Cerebellar nuclear complex (tissue), 1 donor: ENCODE results near the gene CLINT1.

Source experiments
- DNase-seq, 2 experiments: peaks; one replicate each; lab custom pipeline; 2025; lab: John Stamatoyannopoulos, UW

CLINT1 gene

GRCh38 chr5:157820593-157821252, 38.2 kb downstream of the CLINT1 start:
- no peak for DNase-seq

GRCh38 chr5:157819502-157820115, 39.3 kb downstream of the CLINT1 start:
- DNase-seq = no peak

- DNase-seq = no peak
Observed at GRCh38 chr5:157818368-157818767, 40.6 kb downstream of the CLINT1 start.

- DNase-seq = no peak
Observed at GRCh38 chr5:157817928-157818327, 41.0 kb downstream of the CLINT1 start.

- no peak for DNase-seq
Observed at GRCh38 chr5:157817387-157817702, 41.6 kb downstream of the CLINT1 start.

GRCh38 chr5:157816682-157817386, 42.1 kb downstream of the CLINT1 start:
- no peak for DNase-seq

GRCh38 chr5:157812086-157812485, 46.9 kb downstream of the CLINT1 start:
- DNase-seq = no peak

- no peak for DNase-seq
Observed at GRCh38 chr5:157808043-157808442, 50.9 kb downstream of the CLINT1 start.

- no peak for DNase-seq
Observed at GRCh38 chr5:157802736-157803135, 56.2 kb downstream of the CLINT1 start.

GRCh38 chr5:157800137-157800536, 58.8 kb downstream of the CLINT1 start:
- DNase-seq = no peak

- no peak for DNase-seq
Observed at GRCh38 chr5:157799578-157799977, 59.4 kb downstream of the CLINT1 start.

GRCh38 chr5:157793301-157793700, 65.6 kb downstream of the CLINT1 start:
- DNase-seq = no peak

GRCh38 chr5:157785801-157786200, 73.1 kb downstream of the CLINT1 start:
- no peak for DNase-seq

- DNase-seq = no peak
Observed at GRCh38 chr5:157779221-157779620, 79.7 kb downstream of the CLINT1 start.

- DNase-seq = no peak
Observed at GRCh38 chr5:157778121-157778805, 80.7 kb downstream of the CLINT1 start.

GRCh38 chr5:157772127-157772526, 86.8 kb downstream of the CLINT1 start:
- no peak for DNase-seq

GRCh38 chr5:157770665-157771064, 88.3 kb downstream of the CLINT1 start:
- no peak for DNase-seq

- DNase-seq = no peak
Observed at GRCh38 chr5:157767689-157768088, 91.3 kb downstream of the CLINT1 start.

GRCh38 chr5:157766902-157767301, 92.0 kb downstream of the CLINT1 start:
- DNase-seq = no peak

- DNase-seq = no peak
Observed at GRCh38 chr5:157766442-157766841, 92.5 kb downstream of the CLINT1 start.

- no peak for DNase-seq
Observed at GRCh38 chr5:157764531-157764930, 94.4 kb downstream of the CLINT1 start.

GRCh38 chr5:157761690-157762621, 97.0 kb downstream of the CLINT1 start:
- peak in 1 of 2 experiments; percentile 17 for DNase-seq
